SW 1271 (cell line): ENCODE data around the gene TUFT1.

Experiments
- DNase-seq, 2 experiments: peaks; one replicate each; lab custom pipeline; 2025; lab: John Stamatoyannopoulos, UW

TUFT1 gene

DNA sequence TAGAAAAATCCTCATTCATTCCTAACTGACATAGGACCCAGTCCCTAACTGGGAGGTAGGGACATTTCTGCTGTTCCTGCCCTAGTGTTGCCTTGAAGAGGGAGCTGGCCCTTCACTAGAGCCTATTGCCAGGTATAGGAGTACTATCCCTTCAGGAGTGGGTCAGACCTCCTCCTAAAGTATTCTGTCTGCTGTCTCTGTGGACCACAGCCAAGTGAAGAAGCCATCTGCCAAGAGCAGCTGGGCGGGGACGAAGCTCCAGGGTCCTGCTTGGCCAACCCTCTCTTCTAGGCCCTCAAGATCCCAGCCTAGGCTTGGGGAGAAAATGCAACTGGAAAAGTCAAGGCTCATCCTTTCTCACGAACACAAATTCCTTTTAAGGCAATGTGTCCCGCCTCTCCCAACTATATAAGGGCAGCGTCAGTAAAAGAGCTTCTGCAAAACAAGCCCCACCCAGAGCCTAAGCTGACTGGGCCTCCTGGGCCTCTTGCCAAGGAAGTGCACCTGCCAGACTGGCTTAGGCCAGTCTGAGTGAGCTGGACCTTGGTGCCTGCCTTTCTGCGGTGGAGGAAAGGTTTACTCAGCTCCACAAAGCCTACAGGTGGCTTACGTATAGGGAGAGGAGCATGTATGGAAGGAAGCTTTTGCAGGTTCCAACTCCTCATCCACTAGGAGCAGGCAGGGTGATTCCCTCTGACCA lies 638 bp upstream of the TUFT1 start:
- peak in 1 of 2 experiments; percentile 65 for DNase-seq

DNA sequence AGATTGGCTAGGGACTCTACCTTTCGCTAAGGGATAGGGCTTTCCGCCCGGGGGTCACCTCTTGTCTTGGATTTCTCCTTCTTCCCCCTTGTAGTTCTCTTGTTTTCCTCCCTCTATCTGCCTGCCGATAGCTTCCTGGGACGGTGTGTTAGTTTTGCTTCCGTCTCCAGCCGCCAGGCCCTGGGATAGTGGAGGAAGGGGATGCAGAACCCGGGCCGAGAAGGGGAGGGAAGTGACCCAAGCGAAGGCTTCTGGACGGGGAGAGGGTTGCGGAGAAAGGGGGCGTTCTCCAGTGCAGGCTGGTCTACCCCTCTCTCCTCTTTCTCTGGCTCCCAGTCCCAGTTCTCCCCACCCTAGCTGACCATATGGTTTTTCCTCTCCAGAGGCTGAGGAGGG lies 871 bp downstream of the TUFT1 start:
- DNase-seq, result no peak

DNA sequence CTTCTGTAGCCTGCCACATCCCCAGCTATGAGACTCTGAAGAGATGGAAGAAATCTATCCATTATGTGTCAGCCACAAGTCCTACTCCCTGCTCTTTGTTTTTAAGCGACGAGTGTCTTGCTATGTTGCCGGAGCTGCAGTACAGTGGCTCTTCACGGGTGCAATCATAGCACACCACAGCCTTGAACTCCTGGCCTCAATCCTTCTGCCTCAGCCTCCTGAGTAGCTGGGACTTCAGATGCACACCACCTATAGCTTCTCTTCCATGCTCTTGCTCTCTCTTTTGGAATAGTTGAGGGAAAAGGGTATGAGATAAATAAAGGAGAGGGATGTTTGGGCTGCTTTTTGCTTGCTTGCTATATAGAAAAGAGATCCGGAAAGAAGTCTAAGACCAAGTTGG lies 1.6 kb downstream of the TUFT1 start:
- no peak for DNase-seq

DNA sequence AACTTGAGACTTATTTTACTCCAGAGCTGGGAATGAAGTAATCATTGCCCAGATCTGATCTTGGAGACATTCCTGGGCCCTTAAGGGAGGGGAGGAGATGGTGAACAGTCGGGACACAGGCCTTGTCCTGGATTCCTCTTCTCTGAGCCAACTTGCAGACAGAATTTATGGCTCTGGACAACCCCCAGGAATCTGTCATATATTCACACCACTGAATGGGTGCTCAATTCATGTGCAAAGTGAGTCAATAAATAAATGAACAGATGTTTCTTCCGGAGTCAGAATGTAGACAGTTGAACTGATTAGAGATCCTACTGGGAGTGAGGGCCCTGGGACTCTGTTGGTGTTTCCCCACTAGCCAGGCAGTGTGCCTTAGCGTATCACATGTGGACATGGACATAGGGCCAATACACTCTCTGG lies 2.6 kb downstream of the TUFT1 start:
- DNase-seq, result no peak

DNA sequence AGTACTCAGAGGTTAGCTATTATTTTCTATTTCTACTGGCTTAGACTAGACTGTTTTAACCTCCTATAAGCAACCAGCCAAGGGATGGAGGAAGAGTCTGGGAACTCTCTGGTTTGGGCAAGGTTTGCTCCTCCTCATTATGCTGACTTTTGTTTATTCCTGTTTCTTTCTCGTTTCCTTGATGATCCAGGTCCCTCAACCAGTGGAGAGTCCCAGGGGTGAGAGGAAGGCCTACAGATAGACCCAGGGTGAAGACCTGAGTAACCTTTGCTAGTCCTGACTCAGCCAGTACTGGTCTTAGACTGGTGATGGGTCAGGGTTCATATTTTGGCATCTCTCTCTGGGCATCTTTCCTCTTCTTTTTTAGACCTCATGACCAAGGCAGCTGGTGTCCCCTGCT lies 5.4 kb downstream of the TUFT1 start:
- peak in 1 of 2 experiments; percentile 10 for DNase-seq

DNA sequence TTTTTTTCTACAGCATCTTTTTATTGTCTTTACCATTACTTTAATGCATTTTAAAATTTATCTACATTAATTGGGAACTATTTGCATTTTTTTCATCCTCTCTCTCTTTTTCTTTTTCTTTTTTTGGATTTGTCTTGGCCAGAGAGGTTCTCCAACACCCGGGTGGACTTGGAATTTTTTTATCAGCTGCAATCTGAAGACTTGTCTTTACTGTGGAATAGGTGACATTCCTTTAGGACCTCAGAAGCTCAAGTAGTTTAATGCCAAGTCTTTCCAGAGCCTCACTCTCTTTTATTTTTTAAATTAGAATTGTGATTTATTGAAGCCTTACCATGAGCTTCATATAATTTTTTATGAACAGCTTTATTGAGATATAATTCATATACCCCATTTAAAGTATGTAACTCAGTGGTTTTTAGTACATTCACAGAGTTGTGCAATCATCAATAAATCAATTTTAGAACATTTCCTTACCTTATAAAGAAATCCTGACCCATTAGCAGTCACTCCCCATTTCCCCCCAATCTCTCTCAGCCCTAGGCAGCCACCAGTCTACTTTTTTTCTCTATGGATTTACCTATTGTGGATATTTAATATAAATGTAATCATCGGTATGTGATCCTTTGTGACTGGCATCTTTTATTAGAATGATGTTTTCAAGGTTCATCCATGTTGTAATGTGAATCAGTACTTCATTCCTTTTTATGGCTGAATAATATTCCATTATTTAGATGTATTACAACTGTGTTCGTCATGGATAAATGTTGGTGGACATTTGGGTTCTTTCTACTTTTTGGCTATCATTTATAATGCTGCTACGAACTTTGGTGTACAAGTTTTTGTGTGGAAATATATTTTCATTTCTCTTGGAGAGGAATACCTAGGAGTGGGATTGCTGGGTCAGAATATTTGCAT lies 6.2 kb downstream of the TUFT1 start:
- DNase-seq, result no peak

DNA sequence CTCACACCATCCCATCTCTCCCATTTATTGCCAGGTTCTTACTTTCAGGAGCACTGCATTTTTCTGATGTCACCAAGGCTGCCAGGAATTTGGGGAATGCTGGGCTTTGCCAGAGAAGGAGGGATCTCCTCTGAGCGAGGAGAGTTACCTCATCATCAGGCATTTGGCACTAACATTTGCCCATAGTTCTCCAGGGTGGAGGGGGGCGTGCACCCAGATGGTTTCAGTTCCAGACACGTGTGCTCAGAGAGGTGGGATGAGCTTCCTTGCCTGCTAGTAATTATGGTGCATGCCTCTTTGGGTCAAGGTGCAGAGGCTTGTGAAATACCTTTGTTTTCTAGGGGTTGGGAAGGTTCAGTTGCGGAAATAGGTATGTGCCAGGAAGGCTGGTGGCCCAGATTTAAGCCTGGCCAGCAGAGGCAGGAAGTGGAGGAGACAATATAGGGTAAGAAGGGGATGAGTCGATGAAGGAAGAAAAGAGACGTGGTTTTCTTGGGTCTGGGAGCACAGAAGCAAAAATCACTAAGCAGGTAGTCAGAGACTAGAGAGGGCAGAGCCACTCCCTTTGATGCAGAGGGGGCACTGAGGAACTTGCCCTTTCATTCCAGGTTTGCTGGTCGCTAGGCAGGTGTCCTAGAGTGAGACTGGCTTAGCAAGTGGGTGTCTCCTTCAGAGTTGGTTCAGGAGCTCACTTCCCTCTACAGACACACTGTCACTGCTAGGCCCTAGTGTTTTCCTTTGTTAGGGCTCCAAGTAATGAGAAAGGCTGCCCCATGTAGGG lies 7.2 kb downstream of the TUFT1 start:
- DNase-seq, result peak; percentile 70 to 83

DNA sequence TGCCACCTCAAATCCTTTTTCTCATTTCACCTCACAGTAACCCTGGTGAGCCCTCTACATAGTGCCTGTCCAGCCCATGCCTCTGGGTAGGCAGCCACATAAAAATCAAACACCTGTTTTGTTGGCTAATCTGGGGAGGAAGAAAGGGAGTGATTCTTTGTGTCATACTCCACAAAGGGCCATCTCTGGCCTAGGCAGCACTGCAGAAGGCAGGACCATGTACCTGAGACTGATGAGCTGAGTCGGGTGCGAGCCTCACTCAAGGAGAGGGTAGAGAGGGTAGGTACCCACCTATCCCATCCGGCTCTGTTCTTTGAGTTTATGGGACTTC lies 7.8 kb downstream of the TUFT1 start:
- no peak for DNase-seq

DNA sequence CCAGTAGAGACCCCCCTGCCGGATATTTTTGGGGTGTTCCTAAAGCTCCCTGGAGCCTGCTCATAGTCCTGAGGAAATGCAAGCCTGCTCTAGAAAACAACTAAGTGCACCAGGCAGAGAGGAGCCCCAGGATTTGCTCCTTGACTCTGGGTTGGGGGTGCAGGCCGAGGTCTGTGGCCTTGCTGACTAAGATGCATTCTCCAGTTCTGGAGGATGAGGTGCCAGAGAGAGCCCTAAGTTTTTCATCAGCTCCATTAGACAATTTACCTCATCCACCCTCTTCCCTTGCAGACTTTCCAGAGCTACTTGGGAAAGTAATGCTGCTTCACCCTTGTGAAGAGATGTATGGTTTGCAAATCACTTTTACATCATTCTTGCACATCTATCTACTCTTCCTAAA lies 9.1 kb downstream of the TUFT1 start:
- DNase-seq, result no peak

DNA sequence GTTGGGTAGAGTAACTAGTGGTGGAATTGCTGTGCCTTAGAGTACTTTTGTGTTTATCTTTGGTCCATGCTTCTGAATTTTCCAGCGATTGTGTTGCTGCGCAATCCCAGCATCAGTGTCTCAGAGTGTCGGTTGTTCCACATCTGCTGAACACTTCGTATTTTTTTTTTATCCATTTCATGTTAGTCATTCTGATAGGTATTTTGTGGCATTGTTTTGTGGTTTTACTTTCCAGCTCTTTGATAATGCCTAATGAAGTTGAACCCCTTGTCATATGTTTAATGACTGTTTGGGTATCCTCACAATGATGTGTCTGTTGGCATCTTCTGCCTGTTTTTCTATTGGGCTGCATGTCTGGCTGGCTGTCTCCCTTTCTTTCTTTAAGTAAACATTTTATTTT lies 13.6 kb downstream of the TUFT1 start:
- peak in 1 of 2 experiments; percentile 12 for DNase-seq

DNA sequence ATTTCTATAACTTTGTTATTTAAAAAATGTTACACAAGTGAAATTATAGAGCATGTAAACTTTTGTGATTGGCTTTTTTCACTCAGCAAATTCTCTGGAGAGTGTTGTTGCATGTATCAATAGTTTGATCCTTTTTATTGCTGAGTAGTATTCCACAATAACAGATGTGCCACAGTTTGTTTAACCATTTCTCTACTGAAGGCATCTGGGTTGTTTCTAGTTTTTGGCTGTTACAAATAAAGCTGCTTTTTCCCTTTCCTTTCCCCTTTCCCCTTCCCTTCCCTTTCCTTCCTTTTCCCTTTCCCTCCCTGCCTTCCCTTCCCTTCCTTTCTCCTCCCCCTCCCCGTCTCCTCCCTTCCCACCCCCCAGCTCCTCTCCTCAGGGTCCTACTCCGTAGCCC lies 15.9 kb downstream of the TUFT1 start:
- no peak for DNase-seq

DNA sequence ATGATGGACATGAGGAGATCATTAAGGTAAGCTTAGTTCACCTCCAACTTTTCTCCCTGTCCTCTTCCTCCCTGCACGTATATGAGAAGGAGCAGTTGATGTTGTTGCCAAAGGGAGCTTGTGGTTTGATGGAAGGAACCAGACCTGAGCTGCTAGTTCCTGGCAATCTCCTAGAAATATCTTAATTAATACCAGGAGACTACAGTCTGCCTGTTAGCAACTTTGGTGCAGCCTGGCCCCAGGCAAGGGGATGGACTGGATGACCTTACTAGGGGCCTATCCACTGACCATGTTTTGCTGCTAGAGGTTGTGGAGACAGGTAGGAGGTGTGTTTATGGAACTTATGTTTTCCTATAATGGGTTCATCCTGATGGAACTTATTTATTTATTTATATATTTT lies 22.6 kb downstream of the TUFT1 start:
- DNase-seq, result no peak

DNA sequence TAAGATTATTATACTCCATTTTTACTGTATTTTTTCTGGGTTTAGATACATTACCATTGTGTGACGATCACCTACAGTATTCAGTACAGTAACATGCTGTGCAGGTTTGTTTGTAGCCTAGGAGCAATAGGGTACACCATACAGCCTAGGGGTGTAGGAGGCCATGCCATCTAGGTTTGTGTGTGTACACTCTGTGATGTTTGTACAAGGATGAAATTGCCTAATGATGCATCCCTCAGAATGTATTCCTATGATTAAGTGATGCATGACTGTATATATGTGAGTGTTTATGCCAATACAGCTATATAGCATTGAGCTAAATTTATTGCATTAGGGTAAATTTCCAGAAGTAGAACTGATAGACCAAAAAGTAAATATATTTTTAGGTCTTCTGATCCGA lies 23.3 kb downstream of the TUFT1 start:
- no peak for DNase-seq

DNA sequence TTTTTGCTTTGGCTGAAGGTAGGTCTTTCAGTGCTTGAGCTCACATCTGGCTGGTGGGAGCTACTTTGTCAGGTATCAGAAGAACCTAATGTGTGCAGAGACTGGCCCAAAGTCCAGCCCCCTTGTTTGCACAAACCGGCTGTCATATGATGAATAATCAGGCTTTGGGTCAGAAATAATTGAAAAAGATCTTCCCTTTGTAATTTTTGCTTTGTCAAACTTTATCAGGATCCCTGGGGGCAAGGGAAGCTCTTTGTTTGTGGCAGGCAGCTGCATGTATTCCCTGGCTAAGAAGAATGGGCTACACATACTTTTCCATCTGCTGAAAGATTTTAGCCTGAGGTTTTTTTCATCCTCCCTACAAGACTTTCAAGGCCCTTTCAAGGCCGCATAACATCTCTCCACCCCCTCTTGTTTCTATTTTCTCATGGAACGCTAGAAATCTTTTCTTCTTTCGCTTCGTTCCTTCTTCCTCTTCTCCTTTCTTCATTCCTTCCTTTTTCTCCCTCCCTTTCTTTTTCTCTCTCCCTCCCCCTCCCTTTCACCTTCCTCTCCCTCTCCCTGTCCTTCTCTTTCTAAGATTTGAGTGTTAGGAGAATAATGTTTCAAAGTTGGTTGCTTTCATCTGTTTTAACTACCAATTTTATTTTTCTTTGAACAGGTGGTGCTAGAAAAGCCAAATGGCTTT lies 25.5 kb downstream of the TUFT1 start:
- no peak for DNase-seq

DNA sequence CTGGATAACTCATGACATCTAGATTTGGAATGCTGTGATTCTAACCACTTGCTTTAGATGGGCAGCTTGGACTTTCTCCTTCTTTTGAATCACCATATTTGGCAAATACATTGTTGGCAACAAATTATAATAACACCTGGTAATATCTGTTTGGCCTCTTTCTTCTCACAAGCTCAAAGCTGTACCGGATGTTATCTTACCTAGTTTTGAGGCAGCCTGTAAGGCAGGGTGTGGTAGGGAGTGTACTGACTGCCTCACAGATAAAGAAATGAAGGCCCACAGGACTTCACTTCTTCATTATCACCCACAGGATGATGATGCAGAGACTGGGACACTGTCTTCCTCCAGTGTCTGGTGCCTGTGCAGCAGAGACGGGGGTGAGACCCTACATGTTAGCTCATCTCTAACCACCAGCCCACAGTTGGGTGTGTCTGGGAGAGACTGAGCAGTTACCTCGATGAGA lies 28.5 kb downstream of the TUFT1 start:
- no peak for DNase-seq

DNA sequence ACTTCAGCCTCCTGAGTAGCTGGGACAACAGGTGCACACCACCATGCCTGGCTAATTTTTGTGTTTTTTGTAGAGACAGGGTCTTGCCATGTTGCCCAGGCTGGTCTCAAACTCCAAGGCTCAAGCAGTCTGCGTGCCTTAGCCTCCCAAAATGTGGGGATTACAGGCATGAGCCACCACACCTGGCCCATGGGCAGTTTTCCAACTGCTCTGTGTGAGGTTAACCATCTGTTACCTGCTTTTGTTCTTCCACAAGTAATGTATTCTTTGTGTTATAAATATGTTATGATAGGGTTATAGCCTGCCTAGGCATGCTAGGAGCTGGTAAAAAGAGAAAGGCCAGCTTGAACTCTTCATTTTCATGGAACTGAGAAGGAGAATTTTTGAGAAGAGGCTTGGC lies 30.7 kb downstream of the TUFT1 start:
- no peak for DNase-seq

DNA sequence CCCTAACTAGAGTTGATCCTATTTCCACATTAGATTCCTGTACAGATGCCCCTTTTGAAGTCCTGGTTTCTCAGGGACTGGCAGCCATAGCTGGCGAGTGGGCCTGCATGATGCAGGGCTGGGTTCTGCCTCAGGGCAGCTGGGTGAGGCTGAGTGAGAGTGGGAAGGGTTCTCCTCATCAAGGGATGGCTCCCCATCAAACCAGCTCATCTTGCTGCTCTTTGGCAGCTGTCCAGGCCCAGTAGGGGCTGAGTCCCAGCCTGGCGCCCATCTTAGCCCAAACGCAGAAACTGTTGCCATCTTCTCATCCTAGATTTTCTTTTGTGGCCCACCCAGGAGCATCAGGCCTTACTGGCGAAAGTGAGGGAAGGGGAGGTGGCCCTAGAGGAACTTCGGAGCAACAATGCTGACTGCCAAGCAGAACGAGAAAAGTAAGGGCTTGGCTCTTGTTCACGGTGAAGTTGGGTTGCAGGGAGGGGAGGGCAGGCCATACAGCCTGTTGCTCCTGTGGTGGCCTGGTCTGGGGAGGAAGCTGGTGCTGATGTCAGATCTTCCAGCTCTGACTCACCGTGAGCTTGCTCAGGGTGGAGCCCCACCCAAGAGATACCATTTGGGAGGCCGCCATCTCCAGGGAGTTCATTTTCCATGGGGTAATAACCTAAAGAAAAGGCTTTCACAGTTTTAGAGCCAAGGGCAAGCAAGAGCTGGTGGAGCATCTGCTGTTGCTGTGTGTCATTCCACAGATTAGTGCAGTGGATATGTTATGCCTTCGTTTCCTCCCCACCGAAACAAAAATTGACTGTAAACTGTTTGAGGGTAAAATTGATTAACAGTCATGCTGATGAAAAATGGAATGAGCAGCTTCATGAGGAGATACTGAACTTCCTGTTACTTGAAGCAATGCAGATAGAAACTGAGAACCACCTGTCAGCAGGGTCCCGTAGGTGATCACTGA lies 34.7 kb downstream of the TUFT1 start:
- DNase-seq, result no peak

DNA sequence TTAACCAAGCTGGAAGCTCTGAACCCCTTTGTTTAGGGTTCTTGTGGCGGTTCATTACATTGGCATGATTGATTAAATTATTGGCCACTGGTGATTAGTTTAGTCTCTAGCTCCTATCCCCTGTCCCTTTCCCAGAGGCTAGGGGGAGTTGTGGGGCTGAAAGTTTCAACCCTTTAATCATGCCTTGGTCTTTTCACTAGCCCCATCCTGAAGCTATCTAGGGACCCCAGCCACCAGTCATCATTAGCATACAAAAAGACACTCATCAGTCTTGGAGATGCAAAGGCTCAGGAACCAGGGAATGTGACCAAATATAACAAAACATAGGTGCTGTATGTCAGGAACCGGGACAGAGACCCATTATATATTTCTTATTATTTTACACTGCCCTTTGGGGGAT lies 37.1 kb downstream of the TUFT1 start:
- no peak for DNase-seq

DNA sequence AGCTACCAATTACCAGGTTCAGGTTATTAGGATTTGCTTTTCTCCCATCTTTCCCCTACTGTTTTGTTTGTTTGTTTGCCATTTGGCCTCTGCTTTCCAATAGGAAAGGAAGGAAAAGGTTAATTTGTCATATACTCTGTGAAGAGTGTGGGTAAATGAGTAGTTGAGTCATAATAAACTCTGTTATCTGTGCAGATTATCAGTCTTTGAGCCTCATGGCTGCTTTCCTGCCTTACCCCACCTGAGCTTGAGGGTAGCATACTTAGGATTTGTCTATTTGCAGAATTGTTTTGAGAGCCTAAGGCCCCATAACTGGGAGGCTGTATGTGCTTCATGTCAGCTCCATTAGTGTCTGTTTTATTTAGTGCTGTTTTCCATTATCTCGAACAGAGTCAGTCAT lies 38.8 kb downstream of the TUFT1 start:
- DNase-seq, result no peak

DNA sequence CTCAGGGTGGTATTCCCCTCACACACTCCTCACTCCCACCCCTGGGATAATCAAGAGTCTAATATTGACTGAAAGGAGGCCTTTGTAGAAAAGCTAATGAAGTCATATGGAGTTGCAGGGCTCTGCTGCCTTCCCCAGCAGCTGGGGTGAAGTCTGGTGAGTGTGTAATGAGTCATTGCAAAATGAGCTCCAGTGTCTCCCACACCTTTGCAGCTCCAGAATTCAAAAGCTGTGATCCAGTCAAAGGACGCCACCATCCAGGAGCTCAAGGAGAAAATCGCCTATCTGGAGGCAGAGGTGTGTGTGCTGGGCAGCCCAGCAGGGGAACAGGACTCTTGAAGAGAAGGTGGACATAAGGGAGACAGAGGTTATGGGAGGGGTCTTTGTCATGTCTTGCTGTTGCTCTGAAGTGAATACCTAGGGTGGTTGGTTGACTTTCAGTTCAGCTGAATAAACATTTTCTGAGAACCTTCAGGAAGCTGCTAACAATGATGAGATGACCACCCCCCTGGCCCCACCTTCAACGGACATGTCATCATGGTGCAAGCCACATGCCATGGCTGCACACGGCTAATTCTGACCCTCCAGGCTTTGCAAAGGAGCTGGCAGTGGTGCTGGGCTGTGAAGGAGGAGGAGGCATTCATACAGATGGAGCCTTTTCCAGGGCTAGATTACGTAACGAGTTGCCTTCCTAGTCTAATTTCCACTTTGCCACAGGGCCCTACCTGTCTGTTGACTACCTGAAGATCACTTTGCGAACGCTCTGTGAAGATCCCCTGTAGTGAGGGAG lies 39.5 kb downstream of the TUFT1 start:
- DNase-seq, result no peak
